Suprapubic skin (tissue), 3 donors: ENCODE measurements around the gene SYT15.
"Not testable (repeated sequence)": the region's sequence is repeated elsewhere in the genome, so short reads cannot be mapped to it uniquely, and the experiment has no call there.

ENCODE experiments used
- CTCF ChIP-seq, 2 donors: fragments of 200-600 bp in 1 of 2; fragments of 450-650 bp in 1 of 2; sonication (generic) in 1 of 2; IDR thresholded peaks; one replicate each; pipeline ENCODE4 v1.5.1; 2016 to 2019; ENCODE audit warnings: antibody characterized with exemption in 2 of 2, mild to moderate bottlenecking in 1 of 2, moderate library complexity in 1 of 2
- POLR2A ChIP-seq, 2 donors: fragments of 450-650 bp; IDR thresholded peaks; one replicate each; pipeline ENCODE4 v1.6.1; 2017; ENCODE audit warnings: antibody characterized with exemption in 2 of 2, mild to moderate bottlenecking in 2 of 2, moderate library complexity in 2 of 2

DNA sequence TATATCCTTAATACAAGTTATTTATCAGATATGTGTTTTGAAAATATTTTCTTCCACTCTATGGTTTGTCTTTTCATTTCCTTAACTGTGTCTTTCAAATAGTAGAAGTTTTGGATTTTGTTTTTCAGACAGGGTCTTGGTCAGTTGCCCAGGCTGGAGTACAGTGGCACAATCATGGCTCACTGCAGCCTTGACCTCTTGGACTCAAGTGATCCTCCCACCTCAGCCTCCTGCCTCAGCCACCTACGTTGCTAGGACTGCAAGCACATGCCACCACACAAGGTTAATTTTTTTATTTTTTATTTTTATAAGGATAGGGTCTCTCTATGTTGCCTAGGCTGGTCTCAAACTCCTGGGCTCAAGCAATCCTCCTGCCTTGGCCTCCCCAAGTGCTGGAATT, 46.7 kb upstream of the SYT15 start:
- not testable (repeated sequence) for TF ChIP-seq CTCF, POLR2A (IDR thresholded peaks at IDR 0.05)
